Gastroesophageal sphincter (tissue), 4 donors: Measurements from ENCODE around the gene EPRS1. TPM values are rescaled to one million over a fixed set of nuclear protein-coding genes. Genes with fewer than 3 reads are reported as not detected.
"Not testable (repeated sequence)": the region's sequence is repeated elsewhere in the genome, so short reads cannot be mapped to it uniquely, and the experiment has no call there.

Experiments
- ATAC-seq: fragments of 150-250 bp; one replicate; pipeline ENCODE4 v1.9.1; 2016; ENCODE audit warnings: mild to moderate bottlenecking, moderate library complexity
- H3K27ac ChIP-seq, 4 donors: fragments of 200-600 bp; sonication (generic) in 3 of 4; 1 replicate in 3 of 4; 2 replicates in 1 of 4; pipeline ENCODE4 v1.5.1; 2016 to 2019
- H3K27me3 ChIP-seq: fragments of 200-600 bp; sonication (generic); one replicate; pipeline ENCODE4 v1.5.1; 2019
- H3K36me3 ChIP-seq, 2 donors: fragments of 200-600 bp; sonication (generic); one replicate each; pipeline ENCODE4 v1.5.1; 2019; ENCODE audit warnings: control low read depth in 1 of 2
- H3K4me1 ChIP-seq, 3 donors: fragments of 200-600 bp; sonication (generic); 1 replicate in 2 of 3; 2 replicates in 1 of 3; pipeline ENCODE4 v1.5.1; 2016 to 2019; ENCODE audit warnings: control low read depth in 2 of 3
- H3K4me3 ChIP-seq, 2 donors: fragments of 200-600 bp; sonication (generic); one replicate each; pipeline ENCODE4 v1.5.1; 2019; ENCODE audit warnings: mild to moderate bottlenecking in 1 of 2, moderate library complexity in 1 of 2
- H3K9me3 ChIP-seq, 3 donors: fragments of 200-600 bp; sonication (generic); one replicate each; pipeline ENCODE4 v1.5.1; 2017 to 2019; ENCODE audit warnings: control low read depth in 2 of 3
- EP300 ChIP-seq: sonication (generic); formaldehyde crosslinking; IDR thresholded peaks from one replicate; pipeline ENCODE4 v1.6.1; 2017; ENCODE audit warnings: antibody characterized with exemption, mild to moderate bottlenecking
- POLR2A ChIP-seq, 2 donors: fragments of 450-650 bp; IDR thresholded peaks; one replicate each; pipeline ENCODE4 v1.6.1; 2017; ENCODE audit warnings: antibody characterized with exemption in 2 of 2, mild to moderate bottlenecking in 2 of 2, moderate library complexity in 1 of 2
- POLR2AphosphoS5 ChIP-seq: sonication (generic); formaldehyde crosslinking; IDR thresholded peaks from one replicate; pipeline ENCODE4 v1.6.1; 2017; ENCODE audit warnings: antibody characterized with exemption
- WGBS, 2 donors: methylation state at CpG; one replicate each; pipeline ENCODE4 v1.1.5; 2018; ENCODE audit warnings: low coverage in 1 of 2; 5-methylcytosine and 5-hydroxymethylcytosine counted together
- total RNA-seq, 4 donors: library from RNA; depleted of rRNA; stranded (reverse); fragments of >200 nt; gene quantifications; one replicate each; pipeline ENCODE4 v1.1.0, GENCODE V29; 2016
- TF ChIP-seq, protein P1 (sequence below), 4 experiments: fragments of 200-600 bp in 2 of 4; fragments of 450-650 bp in 2 of 4; sonication (generic) in 1 of 4; IDR thresholded peaks; one replicate each; pipeline ENCODE4 v1.5.1; 2017 to 2019; ENCODE audit warnings: antibody characterized with exemption in 4 of 4, mild to moderate bottlenecking in 2 of 4, moderate library complexity in 2 of 4

Gene EPRS1
- total RNA-seq, 4 donors from 2014 or later = 39.2 to 51.6 (median 42.0) TPM

DNA sequence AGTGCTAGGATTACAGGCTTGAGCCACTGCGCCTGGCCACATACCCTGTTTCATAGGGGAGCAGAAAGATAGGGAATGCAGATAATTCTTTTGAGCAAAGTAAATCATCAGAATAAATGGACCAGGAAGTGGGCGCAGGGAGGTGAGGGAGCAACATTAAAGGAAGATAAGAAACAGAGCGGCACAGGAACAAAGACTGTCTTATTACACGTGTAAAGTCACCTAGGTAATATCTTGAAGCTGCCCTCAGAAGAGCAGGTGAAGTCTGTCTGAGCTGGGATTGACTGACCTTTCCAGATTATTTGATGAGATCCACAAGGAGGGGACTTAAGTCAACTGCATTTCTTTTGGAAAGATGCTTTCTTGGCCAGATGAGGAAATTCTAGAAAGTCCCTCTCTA is 7.7 kb downstream of the EPRS1 start:
- no peak for ATAC-seq
- Histone ChIP-seq H3K27me3 (no peaks in the 10 kb centered on the region), H3K4me3 (no peak overlapping the region), H3K36me3 (peaks cover 0 to 63% of the 10 kb centered on the region in 2 donors), H3K4me1 (peaks cover 0 to 4% (median 0%) of the 10 kb centered on the region in 3 donors), H3K9me3 (no peaks in the 10 kb centered on the region), H3K27ac (no peak overlapping the region)
- 73 to 86% methylated on average over 3 to 4 of the region's 4 CpGs for WGBS, 2 donors
- TF ChIP-seq, protein P1, sequence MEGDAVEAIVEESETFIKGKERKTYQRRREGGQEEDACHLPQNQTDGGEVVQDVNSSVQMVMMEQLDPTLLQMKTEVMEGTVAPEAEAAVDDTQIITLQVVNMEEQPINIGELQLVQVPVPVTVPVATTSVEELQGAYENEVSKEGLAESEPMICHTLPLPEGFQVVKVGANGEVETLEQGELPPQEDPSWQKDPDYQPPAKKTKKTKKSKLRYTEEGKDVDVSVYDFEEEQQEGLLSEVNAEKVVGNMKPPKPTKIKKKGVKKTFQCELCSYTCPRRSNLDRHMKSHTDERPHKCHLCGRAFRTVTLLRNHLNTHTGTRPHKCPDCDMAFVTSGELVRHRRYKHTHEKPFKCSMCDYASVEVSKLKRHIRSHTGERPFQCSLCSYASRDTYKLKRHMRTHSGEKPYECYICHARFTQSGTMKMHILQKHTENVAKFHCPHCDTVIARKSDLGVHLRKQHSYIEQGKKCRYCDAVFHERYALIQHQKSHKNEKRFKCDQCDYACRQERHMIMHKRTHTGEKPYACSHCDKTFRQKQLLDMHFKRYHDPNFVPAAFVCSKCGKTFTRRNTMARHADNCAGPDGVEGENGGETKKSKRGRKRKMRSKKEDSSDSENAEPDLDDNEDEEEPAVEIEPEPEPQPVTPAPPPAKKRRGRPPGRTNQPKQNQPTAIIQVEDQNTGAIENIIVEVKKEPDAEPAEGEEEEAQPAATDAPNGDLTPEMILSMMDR (IDR thresholded peaks at IDR 0.05) = no peak
- TF ChIP-seq POLR2A (IDR thresholded peaks at IDR 0.05) = no peak
- no peak for TF ChIP-seq POLR2AphosphoS5
- no peak for TF ChIP-seq EP300

DNA sequence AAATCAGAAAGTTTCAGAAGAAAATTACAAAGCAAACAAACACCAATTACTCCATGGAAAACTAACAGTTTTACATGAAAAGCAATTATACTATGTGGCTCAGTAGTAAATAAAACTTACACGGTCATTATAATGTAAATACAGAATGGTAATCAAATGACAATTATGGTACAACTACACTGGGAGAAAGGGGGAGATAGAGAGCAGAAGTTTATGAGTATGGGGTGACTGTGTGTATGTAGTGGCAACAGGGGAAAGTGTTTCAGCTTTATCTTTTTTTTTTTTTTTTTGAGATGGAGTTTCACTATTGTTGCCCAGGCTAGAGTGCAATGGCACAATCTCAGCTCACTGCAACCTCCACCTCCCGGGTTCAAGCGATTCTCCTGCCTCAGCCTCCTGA is 8.5 kb downstream of the EPRS1 start:
- not testable (repeated sequence) for H3K27ac ChIP-seq, ATAC-seq, H3K27me3 ChIP-seq, H3K4me3 ChIP-seq, H3K4me1 ChIP-seq, H3K9me3 ChIP-seq
- H3K36me3 ChIP-seq = peaks cover 0 to 71% of the 10 kb centered on the region in 2 donors
- WGBS, 2 donors = 65 to 79% methylated on average over 2 to 3 of the region's 3 CpGs

DNA sequence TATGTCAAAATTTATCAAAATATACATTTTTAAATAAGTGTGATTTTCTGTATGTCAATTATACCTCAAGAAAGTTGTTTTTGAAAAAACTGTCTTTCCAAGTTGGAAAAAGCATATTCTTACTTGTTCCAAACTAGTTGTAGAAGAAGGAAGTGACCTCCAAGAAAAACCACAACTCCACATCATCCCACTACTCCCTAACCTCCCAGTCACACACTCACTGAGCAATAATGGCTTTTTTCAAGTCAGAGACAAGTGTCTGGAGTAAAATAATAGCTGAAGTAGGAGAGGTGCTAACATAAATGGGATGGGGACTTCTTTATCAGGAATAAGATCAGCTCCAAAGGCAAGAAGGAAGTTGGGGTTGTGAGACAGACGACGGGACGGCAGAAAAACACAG is 13.4 kb downstream of the EPRS1 start:
- WGBS, 2 donors = 67 to 72% methylated on average over 2 to 3 of the region's 3 CpGs
- no peak for TF ChIP-seq POLR2A (IDR thresholded peaks at IDR 0.05)
- TF ChIP-seq EP300 = no peak
- TF ChIP-seq, protein P1 (IDR thresholded peaks at IDR 0.05) = no peak
- TF ChIP-seq POLR2AphosphoS5 = no peak
- H3K27me3 ChIP-seq = no peaks in the 10 kb centered on the region
- no peak for ATAC-seq
- no peak overlapping the region for H3K4me3 ChIP-seq
- H3K36me3 ChIP-seq = peaks cover 7 to 76% of the 10 kb centered on the region in 2 donors
- no peak overlapping the region for H3K27ac ChIP-seq
- no peaks in the 10 kb centered on the region for H3K9me3 ChIP-seq
- no peaks in the 10 kb centered on the region for H3K4me1 ChIP-seq

DNA sequence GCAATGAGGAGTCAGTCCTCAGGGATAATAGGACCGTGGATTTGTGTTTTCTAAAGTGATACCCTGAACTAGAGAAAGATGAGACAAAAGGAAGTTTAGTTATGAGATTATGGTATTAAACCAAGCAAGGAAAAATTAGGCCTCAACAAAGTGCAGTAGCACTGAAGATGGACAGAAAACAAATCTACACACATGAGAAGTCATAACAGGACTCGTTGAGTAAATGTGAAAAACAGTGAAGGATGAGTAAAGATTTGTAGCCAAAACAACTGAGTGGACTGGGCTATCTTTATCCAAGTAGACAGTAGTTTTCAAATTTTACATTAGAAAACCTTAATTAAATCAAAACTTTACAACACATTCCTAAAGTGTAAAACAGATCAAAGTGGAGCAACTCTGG is 15.0 kb downstream of the EPRS1 start:
- TF ChIP-seq, protein P1 (IDR thresholded peaks at IDR 0.05) = no peak
- TF ChIP-seq POLR2A (IDR thresholded peaks at IDR 0.05) = no peak
- no peak for TF ChIP-seq EP300
- H3K4me1 ChIP-seq = no peaks in the 10 kb centered on the region
- H3K27ac ChIP-seq = no peak overlapping the region
- no peaks in the 10 kb centered on the region for H3K27me3 ChIP-seq
- 73 to 83% methylated on average over 2 of the region's 2 CpGs for WGBS, 2 donors
- no peak overlapping the region for H3K4me3 ChIP-seq
- no peaks in the 10 kb centered on the region for H3K9me3 ChIP-seq
- peaks cover 7 to 90% of the 10 kb centered on the region in 2 donors for H3K36me3 ChIP-seq
- no peak for ATAC-seq

DNA sequence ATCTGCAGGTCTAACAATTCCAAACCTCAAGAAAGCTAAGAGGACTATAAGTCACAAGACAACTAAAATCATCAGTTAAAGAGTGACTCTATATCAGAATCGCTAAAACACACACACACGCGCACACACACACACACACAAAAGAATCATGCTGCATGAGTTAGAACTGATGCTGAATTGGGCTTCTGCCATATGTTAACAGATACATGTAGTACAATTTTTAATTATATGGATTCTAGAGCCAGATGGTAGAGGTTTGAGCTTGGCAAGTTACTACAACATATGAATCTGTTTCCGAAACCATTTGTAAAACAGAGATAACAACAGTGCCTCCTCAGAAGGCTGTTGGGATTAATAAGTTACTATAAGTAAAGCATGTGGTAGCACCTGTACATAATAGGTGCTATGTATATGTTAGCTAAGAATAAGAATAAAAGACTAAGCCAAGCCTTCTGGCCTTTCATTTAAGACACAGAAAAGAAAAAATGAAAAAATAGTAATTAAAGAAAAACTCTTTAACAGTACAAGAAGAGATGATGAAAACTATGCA is 17.9 kb downstream of the EPRS1 start:
- Histone ChIP-seq H3K27me3 (no peaks in the 10 kb centered on the region), H3K36me3 (peaks cover 18 to 97% of the 10 kb centered on the region in 2 donors), H3K4me1 (no peaks in the 10 kb centered on the region), H3K4me3 (no peak overlapping the region), H3K9me3 (no peaks in the 10 kb centered on the region), H3K27ac (no peak overlapping the region)
- no peak for ATAC-seq
- TF ChIP-seq POLR2A (IDR thresholded peaks at IDR 0.05) (no peak), POLR2AphosphoS5 (no peak), EP300 (no peak)
- TF ChIP-seq, protein P1 (IDR thresholded peaks at IDR 0.05) = no peak
- 78 to 83% methylated on average over 4 of the region's 4 CpGs for WGBS, 2 donors
